Measurements from ENCODE around the gene KLHL26.

The KLHL26 gene

DNA sequence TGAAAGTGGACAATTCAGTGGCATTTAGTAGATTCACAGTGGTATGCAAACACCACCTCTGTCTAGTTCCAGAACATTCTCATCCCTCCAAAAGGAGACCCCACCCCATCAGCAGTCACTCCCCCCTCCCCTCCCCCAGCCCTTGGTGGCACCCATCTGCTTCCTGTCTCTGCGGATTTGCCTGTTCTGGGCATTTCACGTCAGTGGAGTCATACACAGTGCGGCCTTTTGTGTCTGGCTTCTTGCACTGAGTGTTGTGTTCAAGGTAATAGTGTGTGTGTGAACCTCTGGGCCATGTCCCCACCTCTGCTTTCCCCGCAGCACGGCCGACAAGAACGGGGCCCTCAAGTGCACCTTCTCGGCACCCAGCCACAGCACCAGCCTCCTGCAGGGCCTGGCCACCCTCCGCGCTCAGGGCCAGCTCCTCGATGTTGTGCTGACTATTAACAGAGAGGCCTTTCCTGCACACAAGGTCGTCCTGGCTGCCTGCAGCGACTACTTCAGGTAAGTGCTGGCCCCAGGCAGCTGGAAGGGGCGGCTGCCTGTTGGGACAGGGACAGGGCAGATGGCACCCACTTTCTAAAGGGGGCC, 27.2 kb downstream of the KLHL26 start:
- no peak for DNase-seq
- TF ChIP-seq POLR2A (IDR thresholded peaks at IDR 0.05; ENCODE audit: low read length) (no peak), GATA1 (IDR thresholded peaks at IDR 0.05; ENCODE audit: low read depth, low read length) (no peak)

DNA sequence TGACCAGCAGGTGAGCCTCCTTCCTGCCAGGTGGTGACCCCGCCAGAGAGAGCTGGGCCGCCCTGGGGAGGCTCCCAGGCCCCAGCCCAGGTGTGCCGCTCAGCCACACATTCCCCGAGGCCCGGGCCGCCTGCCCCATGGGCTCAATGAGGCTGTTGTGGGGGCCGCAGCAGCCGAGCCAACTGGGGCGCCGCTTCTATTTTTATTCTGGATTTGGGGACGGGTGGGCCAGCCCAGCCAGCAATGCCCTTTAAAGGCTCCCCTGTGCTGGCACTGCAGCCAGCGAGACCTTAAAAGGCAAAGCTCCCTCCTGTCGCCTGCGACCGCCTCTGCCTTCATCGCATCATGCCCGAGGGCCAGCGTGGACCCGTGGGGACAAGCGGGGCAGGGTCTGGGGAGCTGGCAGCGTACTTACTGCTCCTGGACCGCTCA, 29.0 kb downstream of the KLHL26 start:
- no peak for DNase-seq
- no peak for TF ChIP-seq POLR2A (IDR thresholded peaks at IDR 0.05; ENCODE audit: low read length)
- TF ChIP-seq GATA1 (IDR thresholded peaks at IDR 0.05; ENCODE audit: low read depth, low read length), result no peak

DNA sequence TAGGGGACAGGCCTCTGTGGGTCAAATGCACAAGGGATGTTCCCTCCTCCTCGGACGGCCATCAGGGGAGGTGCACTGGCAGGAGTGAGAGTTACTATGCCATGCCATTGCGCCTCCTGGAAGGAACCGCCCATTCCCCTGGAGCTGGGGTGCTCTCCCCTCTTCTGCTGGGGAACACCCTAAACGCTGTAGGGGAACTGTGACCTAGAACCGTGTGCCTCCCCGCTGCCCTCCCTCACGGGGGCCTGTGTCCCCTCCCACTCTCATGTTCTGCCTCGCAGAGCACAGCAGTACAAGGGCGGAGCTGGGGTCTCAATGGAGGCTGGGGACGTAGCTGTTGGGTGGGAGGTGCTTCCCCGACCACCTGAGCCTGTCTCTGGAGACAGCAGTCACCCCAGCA, 29.5 kb downstream of the KLHL26 start:
- DNase-seq, result no peak
- no peak for TF ChIP-seq POLR2A (IDR thresholded peaks at IDR 0.05; ENCODE audit: low read length)
- TF ChIP-seq GATA1 (IDR thresholded peaks at IDR 0.05; ENCODE audit: low read depth, low read length), result no peak

DNA sequence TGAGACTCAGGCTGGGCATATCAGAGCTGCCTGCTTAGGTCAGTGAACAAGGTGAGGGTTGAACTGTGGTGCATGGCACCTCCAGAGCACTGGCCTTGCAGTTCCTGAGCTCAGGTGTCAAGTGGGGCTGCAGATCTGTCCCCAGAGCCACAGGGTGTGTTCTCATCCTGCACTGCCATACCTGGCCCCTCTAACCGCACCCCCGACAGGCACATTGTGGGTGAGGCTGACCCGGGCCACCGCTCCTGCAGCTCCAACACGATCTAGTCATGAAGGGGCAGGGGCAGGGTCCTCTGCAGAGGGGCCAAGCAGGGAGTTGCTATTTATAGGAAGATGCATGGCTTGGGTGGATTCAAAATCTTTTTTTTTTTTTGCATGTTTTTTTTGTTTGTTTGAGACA, 30.0 kb downstream of the KLHL26 start:
- no peak for DNase-seq
- TF ChIP-seq POLR2A (IDR thresholded peaks at IDR 0.05; ENCODE audit: low read length) (no peak), GATA1 (IDR thresholded peaks at IDR 0.05; ENCODE audit: low read depth, low read length) (no peak)

DNA sequence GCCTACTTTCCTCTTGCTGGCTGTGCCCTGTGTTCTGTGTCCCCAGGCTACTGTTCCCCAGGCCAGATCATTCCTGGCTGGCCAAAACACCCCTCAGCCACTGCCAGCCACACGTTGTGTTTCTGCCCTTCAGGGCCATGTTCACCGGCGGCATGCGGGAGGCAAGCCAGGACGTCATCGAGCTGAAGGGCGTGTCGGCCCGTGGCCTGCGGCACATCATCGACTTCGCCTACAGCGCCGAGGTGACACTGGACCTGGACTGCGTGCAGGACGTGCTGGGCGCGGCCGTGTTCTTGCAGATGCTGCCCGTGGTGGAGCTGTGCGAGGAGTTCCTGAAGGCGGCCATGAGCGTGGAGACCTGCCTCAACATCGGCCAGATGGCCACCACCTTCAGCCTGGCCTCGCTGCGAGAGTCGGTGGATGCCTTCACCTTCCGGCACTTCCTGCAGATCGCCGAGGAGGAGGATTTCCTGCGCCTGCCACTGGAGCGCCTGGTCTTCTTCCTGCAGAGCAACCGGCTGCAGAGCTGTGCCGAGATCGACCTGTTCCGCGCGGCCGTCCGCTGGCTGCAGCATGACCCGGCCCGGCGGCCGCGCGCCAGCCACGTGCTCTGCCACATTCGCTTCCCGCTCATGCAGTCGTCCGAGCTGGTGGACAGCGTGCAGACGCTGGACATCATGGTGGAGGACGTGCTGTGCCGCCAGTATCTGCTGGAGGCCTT, 30.9 kb downstream of the KLHL26 start:
- no peak for TF ChIP-seq POLR2A (IDR thresholded peaks at IDR 0.05; ENCODE audit: low read length)
- no peak for TF ChIP-seq GATA1 (IDR thresholded peaks at IDR 0.05; ENCODE audit: low read depth, low read length)
- no peak for DNase-seq

DNA sequence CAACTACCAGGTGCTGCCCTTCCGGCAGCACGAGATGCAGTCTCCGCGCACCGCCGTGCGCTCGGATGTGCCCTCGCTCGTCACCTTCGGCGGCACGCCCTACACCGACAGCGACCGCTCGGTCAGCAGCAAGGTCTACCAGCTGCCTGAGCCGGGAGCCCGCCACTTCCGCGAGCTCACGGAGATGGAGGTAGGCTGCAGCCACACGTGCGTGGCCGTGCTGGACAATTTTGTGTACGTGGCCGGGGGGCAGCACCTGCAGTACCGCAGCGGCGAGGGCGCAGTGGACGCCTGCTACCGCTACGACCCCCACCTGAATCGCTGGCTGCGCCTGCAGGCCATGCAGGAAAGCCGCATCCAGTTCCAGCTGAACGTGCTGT, 31.4 kb downstream of the KLHL26 start:
- no peak for TF ChIP-seq GATA1 (IDR thresholded peaks at IDR 0.05; ENCODE audit: low read depth, low read length)
- TF ChIP-seq POLR2A (IDR thresholded peaks at IDR 0.05; ENCODE audit: low read length), result no peak
- no peak for DNase-seq

DNA sequence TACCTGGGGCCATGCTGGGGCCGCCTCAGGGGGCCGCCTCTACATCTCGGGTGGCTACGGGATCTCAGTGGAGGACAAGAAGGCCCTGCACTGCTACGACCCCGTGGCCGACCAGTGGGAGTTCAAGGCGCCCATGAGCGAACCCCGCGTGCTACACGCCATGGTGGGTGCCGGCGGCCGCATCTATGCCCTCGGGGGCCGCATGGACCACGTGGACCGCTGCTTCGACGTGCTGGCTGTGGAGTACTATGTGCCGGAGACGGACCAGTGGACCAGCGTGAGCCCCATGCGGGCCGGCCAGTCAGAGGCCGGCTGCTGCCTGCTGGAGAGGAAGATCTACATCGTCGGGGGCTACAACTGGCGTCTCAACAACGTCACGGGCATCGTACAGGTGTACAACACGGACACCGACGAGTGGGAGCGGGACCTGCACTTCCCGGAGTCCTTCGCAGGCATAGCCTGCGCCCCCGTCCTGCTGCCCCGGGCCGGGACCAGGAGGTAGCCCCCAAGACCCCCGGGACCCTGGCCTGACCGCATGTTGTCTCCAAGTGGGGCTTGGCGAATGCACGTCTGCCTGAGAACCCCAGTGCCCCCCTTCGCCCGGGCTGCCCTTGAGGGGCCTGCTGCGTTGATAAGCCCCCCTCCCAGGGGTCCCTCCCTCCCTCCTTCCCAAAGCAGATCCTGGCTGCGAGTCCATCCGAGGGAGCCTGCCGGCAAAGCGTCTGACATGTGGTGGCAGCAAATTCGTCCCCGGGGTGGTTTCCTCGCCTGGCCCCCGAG, 32.1 kb downstream of the KLHL26 start:
- no peak for DNase-seq
- TF ChIP-seq POLR2A (IDR thresholded peaks at IDR 0.05; ENCODE audit: low read length) (no peak), GATA1 (IDR thresholded peaks at IDR 0.05; ENCODE audit: low read depth, low read length) (no peak)

DNA sequence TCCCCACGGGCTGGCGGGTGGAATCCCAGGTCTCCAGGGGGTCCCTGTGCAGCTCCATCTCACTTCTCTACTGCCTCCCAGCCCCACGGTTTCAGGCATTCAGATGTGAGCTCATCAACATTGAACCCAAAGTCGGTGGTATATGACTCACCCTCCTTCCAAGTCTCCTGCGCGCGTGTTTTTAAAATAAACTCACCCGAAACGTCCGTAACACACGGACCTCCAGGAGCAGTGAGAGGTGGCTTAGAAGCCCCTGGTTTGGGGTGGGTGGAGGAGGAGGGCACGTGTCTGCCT, 32.6 kb downstream of the KLHL26 start:
- DNase-seq, result no peak
- TF ChIP-seq POLR2A (IDR thresholded peaks at IDR 0.05; ENCODE audit: low read length), result no peak
- TF ChIP-seq GATA1 (IDR thresholded peaks at IDR 0.05; ENCODE audit: low read depth, low read length), result no peak

DNA sequence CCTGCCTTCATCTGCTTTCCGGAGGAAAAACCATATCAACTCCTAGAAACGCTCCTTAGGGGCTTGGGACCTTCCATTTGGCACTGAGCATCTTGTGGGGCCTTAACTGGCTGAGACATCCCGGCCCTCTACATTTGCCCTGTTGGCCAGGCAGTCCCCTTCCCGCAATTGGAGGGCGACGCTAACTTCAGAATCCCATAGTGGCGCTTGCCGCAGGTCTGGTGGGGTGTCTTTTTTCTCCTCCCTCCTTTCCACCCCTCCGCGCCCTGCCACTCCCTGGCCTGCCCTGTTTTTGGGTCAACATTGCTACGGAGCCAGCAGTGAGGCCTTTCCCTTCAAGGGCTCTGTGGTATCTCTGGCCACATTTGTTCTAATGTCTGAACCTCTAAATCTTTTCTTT, 33.1 kb downstream of the KLHL26 start:
- DNase-seq, result no peak
- TF ChIP-seq GATA1 (IDR thresholded peaks at IDR 0.05; ENCODE audit: low read depth, low read length), result no peak
- TF ChIP-seq POLR2A (IDR thresholded peaks at IDR 0.05; ENCODE audit: low read length), result no peak

DNA sequence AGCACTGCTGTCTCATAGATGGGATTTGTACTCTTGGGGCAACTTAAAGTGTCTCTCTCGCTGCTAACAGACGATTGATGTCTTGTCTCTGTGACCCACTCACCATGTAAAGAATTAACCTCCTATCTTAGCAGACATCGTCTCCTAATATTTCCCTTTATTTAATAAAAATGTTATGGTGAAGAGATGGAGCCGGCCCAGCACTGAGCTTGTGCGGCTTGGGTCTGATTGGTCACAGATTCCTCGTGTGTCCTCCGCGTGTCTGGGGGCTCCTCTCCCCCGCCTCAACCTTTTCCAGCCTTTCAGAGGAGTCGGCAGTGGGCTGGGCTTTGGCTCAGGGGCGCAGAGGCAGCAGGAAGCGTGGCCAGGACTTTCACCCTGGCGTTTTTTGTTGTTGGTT, 33.5 kb downstream of the KLHL26 start:
- DNase-seq, result no peak
- no peak for TF ChIP-seq POLR2A (IDR thresholded peaks at IDR 0.05; ENCODE audit: low read length)
- no peak for TF ChIP-seq GATA1 (IDR thresholded peaks at IDR 0.05; ENCODE audit: low read depth, low read length)

DNA sequence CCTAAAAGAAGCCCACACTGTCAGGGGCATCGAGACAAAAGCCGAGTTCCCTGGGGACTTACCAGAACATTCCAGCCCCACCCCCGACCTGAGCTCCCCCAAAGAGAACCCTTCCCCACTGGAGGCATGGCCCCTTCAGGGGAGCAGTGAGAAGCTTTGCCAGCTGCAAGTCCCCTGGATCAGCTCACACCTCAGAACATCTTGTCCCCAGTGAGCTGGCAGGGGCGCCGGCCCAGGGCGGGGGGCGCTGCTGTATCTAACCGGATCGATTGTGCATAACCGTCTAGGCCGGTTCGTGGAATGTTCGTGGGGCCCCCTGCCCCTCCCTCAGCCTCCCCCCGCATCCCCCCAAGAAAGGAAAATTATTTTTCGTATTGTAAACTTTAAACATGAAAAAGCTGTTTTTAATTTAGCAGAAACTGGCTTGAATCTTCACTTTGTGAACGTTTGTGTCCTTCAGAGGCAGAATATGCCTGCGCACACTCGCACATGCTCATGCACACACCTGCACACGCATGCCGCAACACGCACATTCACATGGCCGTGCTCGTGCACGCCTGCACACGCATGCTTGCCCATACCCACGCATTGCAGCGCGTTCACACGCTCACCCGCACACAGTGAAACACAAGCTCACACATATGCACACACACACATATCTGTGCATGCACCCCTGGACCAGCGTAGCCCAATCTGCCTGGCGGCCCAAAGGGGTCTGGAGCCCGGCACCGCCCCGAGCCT, 34.6 kb downstream of the KLHL26 start:
- TF ChIP-seq GATA1 (IDR thresholded peaks at IDR 0.05; ENCODE audit: low read depth, low read length) (no peak), POLR2A (IDR thresholded peaks at IDR 0.05; ENCODE audit: low read length) (no peak)

DNA sequence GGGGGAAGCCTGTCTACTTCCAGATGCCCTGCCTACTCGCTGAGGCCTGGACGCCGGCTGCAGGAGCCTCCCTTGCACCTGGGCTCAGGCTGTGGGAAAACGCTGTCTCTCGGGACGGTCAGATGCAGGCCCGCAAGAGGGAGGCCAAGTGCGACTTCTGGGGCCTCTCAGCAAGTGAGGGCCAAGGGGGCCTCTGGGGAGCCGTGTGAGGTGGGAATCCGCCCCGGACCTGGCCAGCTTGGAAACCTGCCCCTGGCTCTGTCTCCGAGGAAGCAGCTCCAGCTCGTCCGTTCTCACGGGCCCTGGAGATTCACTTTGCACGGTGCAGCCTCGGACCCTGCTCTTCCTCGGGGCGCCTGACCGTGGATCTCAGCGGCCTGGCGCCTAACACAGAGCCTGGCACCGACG, 35.2 kb downstream of the KLHL26 start:
- TF ChIP-seq POLR2A (IDR thresholded peaks at IDR 0.05; ENCODE audit: low read length) (no peak), GATA1 (IDR thresholded peaks at IDR 0.05; ENCODE audit: low read depth, low read length) (no peak)
- DNase-seq, result no peak

More for the DNA sequence above, 34.6 kb downstream of the KLHL26 start:
- no peak for DNase-seq

DNA sequence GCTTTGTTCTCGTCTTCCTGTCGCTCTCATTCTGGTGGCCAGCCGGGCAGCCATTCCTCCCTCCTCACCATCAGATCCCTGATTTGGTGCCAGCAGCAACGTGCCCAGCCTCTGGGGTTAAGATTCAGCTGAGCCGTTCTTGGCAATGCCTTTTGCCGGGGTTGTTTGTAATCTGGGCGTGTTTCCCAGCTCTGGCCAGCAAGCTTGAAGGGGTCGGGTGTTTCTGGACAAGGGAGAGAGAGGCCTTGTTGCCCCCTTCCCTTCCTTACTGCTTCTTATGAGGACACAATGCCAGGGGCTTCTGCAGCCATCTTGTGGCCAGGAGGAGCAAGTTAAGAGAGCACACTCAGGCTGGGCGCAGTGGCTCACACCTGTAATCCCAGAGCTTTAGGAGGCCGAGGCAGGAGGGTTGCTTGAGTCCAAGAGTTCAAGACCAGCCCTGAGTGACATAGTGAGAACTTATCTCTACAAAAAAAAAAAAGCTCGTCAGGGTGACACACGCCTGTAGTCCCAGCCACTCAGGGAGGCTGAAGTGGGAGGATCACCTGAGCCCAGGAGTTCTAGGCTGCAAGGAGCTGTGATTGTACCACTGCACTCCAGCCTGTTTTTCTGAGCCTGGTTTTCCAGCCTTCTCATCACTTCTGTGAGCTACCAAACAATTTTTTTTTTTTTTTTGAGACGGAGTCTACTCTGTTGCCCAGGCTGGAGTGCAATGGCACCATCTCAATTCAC, 35.9 kb downstream of the KLHL26 start:
- TF ChIP-seq GATA1 (IDR thresholded peaks at IDR 0.05; ENCODE audit: low read depth, low read length) (no peak), POLR2A (IDR thresholded peaks at IDR 0.05; ENCODE audit: low read length) (no peak)
- DNase-seq, result no peak

All from erythroblast (primary cell).